H1 (cell line): ENCODE results near the gene VAV2. TPM values are rescaled to one million over a fixed set of nuclear protein-coding genes. Genes with fewer than 3 reads are reported as not detected.

Experiments used
- ATF3 ChIP-seq: IDR thresholded peaks from 2 replicates; pipeline ENCODE4 v1.6.1; 2011; ENCODE audit warnings: low read depth, mild to moderate bottlenecking, low read length; ENCODE audit not compliant: insufficient read depth
- polyA plus RNA-seq, 7 experiments: library from polyadenylated mRNA; depleted of rRNA in 3 of 7; stranded (reverse) in 5 of 7; unstranded in 2 of 7; fragments of >200 nt in 5 of 7; fragments of 200-250 nt in 2 of 7; gene quantifications; 1 replicate in 5 of 7; 2 replicates in 1 of 7; 4 replicates in 1 of 7; pipeline versions ENCODE4 v1.2.1 to v1.2.3, GENCODE V29; 2011 to 2013; ENCODE audit warnings: missing spikeins in 2 of 7, mixed read lengths in 2 of 7
- total RNA-seq: library from RNA; stranded (reverse); fragmentation: NEBNext Ultra II Directional; extraction: Animal tissue kit (Norgen Biotek cat#: 25700); gene quantifications from 2 replicates; pipeline ENCODE4 v1.2.1, GENCODE V29; 2021
- TF ChIP-seq, protein P1 (sequence below): fragments of 300-600 bp; sonication (generic); IDR thresholded peaks from 2 replicates; pipeline ENCODE4 v1.7.1; 2012; ENCODE audit warnings: low read length, moderate library complexity, mild to moderate bottlenecking, inconsistent platforms; ENCODE audit not compliant: insufficient replicate concordance

Gene VAV2
- total and polyA plus RNA-seq, 2 of the 8 experiments (the other 6 are each of a cell fraction or from before 2014, with no cell fraction given): 13.6 to 37.6 TPM

GRCh38 chr9:133878402-133878801 is 113.7 kb downstream of the VAV2 start (continued):
- TF ChIP-seq, protein P1, sequence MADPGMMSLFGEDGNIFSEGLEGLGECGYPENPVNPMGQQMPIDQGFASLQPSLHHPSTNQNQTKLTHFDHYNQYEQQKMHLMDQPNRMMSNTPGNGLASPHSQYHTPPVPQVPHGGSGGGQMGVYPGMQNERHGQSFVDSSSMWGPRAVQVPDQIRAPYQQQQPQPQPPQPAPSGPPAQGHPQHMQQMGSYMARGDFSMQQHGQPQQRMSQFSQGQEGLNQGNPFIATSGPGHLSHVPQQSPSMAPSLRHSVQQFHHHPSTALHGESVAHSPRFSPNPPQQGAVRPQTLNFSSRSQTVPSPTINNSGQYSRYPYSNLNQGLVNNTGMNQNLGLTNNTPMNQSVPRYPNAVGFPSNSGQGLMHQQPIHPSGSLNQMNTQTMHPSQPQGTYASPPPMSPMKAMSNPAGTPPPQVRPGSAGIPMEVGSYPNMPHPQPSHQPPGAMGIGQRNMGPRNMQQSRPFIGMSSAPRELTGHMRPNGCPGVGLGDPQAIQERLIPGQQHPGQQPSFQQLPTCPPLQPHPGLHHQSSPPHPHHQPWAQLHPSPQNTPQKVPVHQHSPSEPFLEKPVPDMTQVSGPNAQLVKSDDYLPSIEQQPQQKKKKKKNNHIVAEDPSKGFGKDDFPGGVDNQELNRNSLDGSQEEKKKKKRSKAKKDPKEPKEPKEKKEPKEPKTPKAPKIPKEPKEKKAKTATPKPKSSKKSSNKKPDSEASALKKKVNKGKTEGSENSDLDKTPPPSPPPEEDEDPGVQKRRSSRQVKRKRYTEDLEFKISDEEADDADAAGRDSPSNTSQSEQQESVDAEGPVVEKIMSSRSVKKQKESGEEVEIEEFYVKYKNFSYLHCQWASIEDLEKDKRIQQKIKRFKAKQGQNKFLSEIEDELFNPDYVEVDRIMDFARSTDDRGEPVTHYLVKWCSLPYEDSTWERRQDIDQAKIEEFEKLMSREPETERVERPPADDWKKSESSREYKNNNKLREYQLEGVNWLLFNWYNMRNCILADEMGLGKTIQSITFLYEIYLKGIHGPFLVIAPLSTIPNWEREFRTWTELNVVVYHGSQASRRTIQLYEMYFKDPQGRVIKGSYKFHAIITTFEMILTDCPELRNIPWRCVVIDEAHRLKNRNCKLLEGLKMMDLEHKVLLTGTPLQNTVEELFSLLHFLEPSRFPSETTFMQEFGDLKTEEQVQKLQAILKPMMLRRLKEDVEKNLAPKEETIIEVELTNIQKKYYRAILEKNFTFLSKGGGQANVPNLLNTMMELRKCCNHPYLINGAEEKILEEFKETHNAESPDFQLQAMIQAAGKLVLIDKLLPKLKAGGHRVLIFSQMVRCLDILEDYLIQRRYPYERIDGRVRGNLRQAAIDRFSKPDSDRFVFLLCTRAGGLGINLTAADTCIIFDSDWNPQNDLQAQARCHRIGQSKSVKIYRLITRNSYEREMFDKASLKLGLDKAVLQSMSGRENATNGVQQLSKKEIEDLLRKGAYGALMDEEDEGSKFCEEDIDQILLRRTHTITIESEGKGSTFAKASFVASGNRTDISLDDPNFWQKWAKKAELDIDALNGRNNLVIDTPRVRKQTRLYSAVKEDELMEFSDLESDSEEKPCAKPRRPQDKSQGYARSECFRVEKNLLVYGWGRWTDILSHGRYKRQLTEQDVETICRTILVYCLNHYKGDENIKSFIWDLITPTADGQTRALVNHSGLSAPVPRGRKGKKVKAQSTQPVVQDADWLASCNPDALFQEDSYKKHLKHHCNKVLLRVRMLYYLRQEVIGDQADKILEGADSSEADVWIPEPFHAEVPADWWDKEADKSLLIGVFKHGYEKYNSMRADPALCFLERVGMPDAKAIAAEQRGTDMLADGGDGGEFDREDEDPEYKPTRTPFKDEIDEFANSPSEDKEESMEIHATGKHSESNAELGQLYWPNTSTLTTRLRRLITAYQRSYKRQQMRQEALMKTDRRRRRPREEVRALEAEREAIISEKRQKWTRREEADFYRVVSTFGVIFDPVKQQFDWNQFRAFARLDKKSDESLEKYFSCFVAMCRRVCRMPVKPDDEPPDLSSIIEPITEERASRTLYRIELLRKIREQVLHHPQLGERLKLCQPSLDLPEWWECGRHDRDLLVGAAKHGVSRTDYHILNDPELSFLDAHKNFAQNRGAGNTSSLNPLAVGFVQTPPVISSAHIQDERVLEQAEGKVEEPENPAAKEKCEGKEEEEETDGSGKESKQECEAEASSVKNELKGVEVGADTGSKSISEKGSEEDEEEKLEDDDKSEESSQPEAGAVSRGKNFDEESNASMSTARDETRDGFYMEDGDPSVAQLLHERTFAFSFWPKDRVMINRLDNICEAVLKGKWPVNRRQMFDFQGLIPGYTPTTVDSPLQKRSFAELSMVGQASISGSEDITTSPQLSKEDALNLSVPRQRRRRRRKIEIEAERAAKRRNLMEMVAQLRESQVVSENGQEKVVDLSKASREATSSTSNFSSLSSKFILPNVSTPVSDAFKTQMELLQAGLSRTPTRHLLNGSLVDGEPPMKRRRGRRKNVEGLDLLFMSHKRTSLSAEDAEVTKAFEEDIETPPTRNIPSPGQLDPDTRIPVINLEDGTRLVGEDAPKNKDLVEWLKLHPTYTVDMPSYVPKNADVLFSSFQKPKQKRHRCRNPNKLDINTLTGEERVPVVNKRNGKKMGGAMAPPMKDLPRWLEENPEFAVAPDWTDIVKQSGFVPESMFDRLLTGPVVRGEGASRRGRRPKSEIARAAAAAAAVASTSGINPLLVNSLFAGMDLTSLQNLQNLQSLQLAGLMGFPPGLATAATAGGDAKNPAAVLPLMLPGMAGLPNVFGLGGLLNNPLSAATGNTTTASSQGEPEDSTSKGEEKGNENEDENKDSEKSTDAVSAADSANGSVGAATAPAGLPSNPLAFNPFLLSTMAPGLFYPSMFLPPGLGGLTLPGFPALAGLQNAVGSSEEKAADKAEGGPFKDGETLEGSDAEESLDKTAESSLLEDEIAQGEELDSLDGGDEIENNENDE: no peak
- TF ChIP-seq ATF3: no peak
